ENCODE results near the gene PKHD1.

GRCh38 chr6:52115891-52116604, 28.6 kb upstream of the PKHD1 start:
- TF ChIP-seq CTCF (IDR thresholded peaks at IDR 0.05) (no peak), POLR2AphosphoS5 (IDR thresholded peaks at IDR 0.05) (no peak)
